HepG2 (cell line): ENCODE data around the gene TRAF5. TPM values are rescaled to one million over a fixed set of nuclear protein-coding genes. Genes with fewer than 3 reads are reported as not detected.

Source experiments
- CEBPG ChIP-seq: IDR thresholded peaks from 2 replicates; pipeline ENCODE4 v1.6.1; 2016
- FOSL2 ChIP-seq: sonication (generic); formaldehyde crosslinking; IDR thresholded peaks from 2 replicates; pipeline ENCODE4 v1.4.0; 2020; ENCODE audit warnings: missing genetic modification reagents
- GTF2F1 ChIP-seq: fragments of 150-350 bp; IDR thresholded peaks from 2 replicates; pipeline ENCODE4 v1.6.1; 2014; ENCODE audit warnings: low read length
- RFXAP ChIP-seq: sonication (generic); formaldehyde crosslinking; IDR thresholded peaks from 2 replicates; pipeline ENCODE4 v1.4.0; 2020; ENCODE audit warnings: missing genetic modification reagents, borderline replicate concordance
- SALL1 ChIP-seq: sonication (generic); formaldehyde crosslinking; IDR thresholded peaks from 2 replicates; pipeline ENCODE4 v1.8.0; 2022; ENCODE audit warnings: mild to moderate bottlenecking, missing genetic modification reagents
- SRSF4 ChIP-seq: fragments of 200-400 bp; formaldehyde crosslinking; IDR thresholded peaks from one replicate; pipeline ENCODE4 v1.6.1; 2018; ENCODE audit warnings: mild to moderate bottlenecking, low read depth, low read length, moderate library complexity; ENCODE audit not compliant: poor library complexity, severe bottlenecking
- STAT6 ChIP-seq: sonication (generic); formaldehyde crosslinking; IDR thresholded peaks from 2 replicates; pipeline ENCODE4 v1.4.0; 2020; ENCODE audit warnings: missing genetic modification reagents, mild to moderate bottlenecking, borderline replicate concordance
- U2AF2 ChIP-seq: fragments of 200-400 bp; formaldehyde crosslinking; IDR thresholded peaks from 2 replicates; pipeline ENCODE4 v1.6.1; 2017; ENCODE audit warnings: low read depth, mild to moderate bottlenecking, low read length
- ZEB1 ChIP-seq: IDR thresholded peaks from 2 replicates; pipeline ENCODE4 v1.6.1; 2012; ENCODE audit warnings: mild to moderate bottlenecking, low read depth, inconsistent platforms; ENCODE audit not compliant: insufficient replicate concordance
- ZHX2 ChIP-seq, 2 experiments: sonication (generic) in 1 of 2; formaldehyde crosslinking in 1 of 2; IDR thresholded peaks; 2 replicates each; pipeline versions ENCODE4 v1.6.1 to v1.9.0; 2014 to 2022; ENCODE audit warnings: antibody characterized with exemption in 1 of 2, borderline replicate concordance in 1 of 2, inconsistent platforms in 1 of 2, low read depth in 1 of 2, missing genetic modification reagents in 1 of 2
- ZNF367 ChIP-seq: sonication (generic); formaldehyde crosslinking; IDR thresholded peaks from 2 replicates; pipeline ENCODE4 v1.4.0; 2020; ENCODE audit warnings: missing genetic modification reagents, borderline replicate concordance
- ZNF460 ChIP-seq: sonication (generic); formaldehyde crosslinking; IDR thresholded peaks from 2 replicates; pipeline ENCODE4 v1.5.1; 2020; ENCODE audit warnings: missing genetic modification reagents, mild to moderate bottlenecking, borderline replicate concordance
- ZNF484 ChIP-seq: sonication (generic); formaldehyde crosslinking; IDR thresholded peaks from 2 replicates; pipeline ENCODE4 v1.5.1; 2020; ENCODE audit warnings: mild to moderate bottlenecking, low read depth, missing genetic modification reagents, borderline replicate concordance
- ZNF510 ChIP-seq: sonication (generic); formaldehyde crosslinking; IDR thresholded peaks from 2 replicates; pipeline ENCODE4 v1.4.0; 2020; ENCODE audit warnings: low read depth, mild to moderate bottlenecking, missing genetic modification reagents
- ZNF878 ChIP-seq: sonication (generic); formaldehyde crosslinking; IDR thresholded peaks from 2 replicates; pipeline ENCODE4 v1.8.1; 2023; ENCODE audit warnings: mild to moderate bottlenecking, missing genetic modification reagents, moderate library complexity
- polyA plus RNA-seq, 8 experiments: library from polyadenylated mRNA; depleted of rRNA in 3 of 8; stranded (reverse) in 7 of 8; unstranded in 1 of 8; fragments of >200 nt; fragmentation: Illumina TruSeq in 4 of 8; extraction: Trizol in 4 of 8; gene quantifications; 2 replicates each; pipeline versions ENCODE4 v1.2.1 to v1.2.3, GENCODE V29; 2011 to 2016; ENCODE audit warnings: low read depth in 4 of 8, missing spikeins in 1 of 8, mixed read lengths in 1 of 8; ENCODE audit not compliant: insufficient read depth in 1 of 8
- total RNA-seq, 5 experiments: library from RNA; depleted of rRNA; stranded (reverse); fragments of >200 nt; fragmentation: Illumina TruSeq; extraction: Trizol; gene quantifications; 2 replicates each; pipeline ENCODE4 v1.2.3, GENCODE V29; 2016; ENCODE audit warnings: low read depth in 1 of 5
- TF ChIP-seq, protein P1 (sequence below): sonication (generic); formaldehyde crosslinking; conservative IDR thresholded peaks from 2 replicates; pipeline ENCODE4 v1.4.0; 2020; ENCODE audit warnings: mild to moderate bottlenecking, missing genetic modification reagents, moderate library complexity

Gene TRAF5
- total and polyA plus RNA-seq, 2 of the 13 experiments (the other 11 are each of a cell fraction or from before 2014, with no cell fraction given): 0.27 to 1.6 TPM

GRCh38 chr1:211382714-211383480 lies 56.3 kb downstream of the TRAF5 start (continued):
- TF ChIP-seq SALL1 (CRISPR knock-in tag): peak; percentile 72; the same call in 1 of the 2 replicates
- TF ChIP-seq, protein P1, sequence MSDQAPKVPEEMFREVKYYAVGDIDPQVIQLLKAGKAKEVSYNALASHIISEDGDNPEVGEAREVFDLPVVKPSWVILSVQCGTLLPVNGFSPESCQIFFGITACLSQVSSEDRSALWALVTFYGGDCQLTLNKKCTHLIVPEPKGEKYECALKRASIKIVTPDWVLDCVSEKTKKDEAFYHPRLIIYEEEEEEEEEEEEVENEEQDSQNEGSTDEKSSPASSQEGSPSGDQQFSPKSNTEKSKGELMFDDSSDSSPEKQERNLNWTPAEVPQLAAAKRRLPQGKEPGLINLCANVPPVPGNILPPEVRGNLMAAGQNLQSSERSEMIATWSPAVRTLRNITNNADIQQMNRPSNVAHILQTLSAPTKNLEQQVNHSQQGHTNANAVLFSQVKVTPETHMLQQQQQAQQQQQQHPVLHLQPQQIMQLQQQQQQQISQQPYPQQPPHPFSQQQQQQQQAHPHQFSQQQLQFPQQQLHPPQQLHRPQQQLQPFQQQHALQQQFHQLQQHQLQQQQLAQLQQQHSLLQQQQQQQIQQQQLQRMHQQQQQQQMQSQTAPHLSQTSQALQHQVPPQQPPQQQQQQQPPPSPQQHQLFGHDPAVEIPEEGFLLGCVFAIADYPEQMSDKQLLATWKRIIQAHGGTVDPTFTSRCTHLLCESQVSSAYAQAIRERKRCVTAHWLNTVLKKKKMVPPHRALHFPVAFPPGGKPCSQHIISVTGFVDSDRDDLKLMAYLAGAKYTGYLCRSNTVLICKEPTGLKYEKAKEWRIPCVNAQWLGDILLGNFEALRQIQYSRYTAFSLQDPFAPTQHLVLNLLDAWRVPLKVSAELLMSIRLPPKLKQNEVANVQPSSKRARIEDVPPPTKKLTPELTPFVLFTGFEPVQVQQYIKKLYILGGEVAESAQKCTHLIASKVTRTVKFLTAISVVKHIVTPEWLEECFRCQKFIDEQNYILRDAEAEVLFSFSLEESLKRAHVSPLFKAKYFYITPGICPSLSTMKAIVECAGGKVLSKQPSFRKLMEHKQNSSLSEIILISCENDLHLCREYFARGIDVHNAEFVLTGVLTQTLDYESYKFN (CRISPR knock-in tag): no peak; the same call in 1 of the 2 replicates
- TF ChIP-seq SRSF4: no peak
- no peak for TF ChIP-seq FOSL2 (CRISPR knock-in tag)
- TF ChIP-seq ZNF367 (CRISPR knock-in tag): no peak
- no peak for TF ChIP-seq GTF2F1
- TF ChIP-seq U2AF2: no peak
- no peak for TF ChIP-seq STAT6 (CRISPR knock-in tag)
- TF ChIP-seq ZNF510 (CRISPR knock-in tag): 0 out of 2 replicates have a peak, but pooled peaks have one; percentile 73
- no peak for TF ChIP-seq ZEB1
- peak; percentile 62 for TF ChIP-seq ZHX2 (IDR thresholded peaks at IDR 0.05; ENCODE audit: low read depth)
- no peak for TF ChIP-seq ZHX2 (CRISPR knock-in tag; IDR thresholded peaks at IDR 0.05; ENCODE audit: borderline replicate concordance)
- TF ChIP-seq ZNF878 (CRISPR knock-in tag): no peak
- peak; percentile 83 for TF ChIP-seq CEBPG (CRISPR knock-in tag)
- no peak; the same call in 1 of the 2 replicates for TF ChIP-seq ZNF484 (CRISPR knock-in tag)
- TF ChIP-seq RFXAP (CRISPR knock-in tag): peak; percentile 85
- TF ChIP-seq ZNF460: no peak
